ENCODE results near the gene SMARCAL1. TPM values are rescaled to one million over a fixed set of nuclear protein-coding genes. Genes with fewer than 3 reads are reported as not detected.

Gene SMARCAL1
- 9.0 and 10.7 TPM in 2 replicates for total RNA-seq (ENCODE audit: low replicate concordance)

DNA sequence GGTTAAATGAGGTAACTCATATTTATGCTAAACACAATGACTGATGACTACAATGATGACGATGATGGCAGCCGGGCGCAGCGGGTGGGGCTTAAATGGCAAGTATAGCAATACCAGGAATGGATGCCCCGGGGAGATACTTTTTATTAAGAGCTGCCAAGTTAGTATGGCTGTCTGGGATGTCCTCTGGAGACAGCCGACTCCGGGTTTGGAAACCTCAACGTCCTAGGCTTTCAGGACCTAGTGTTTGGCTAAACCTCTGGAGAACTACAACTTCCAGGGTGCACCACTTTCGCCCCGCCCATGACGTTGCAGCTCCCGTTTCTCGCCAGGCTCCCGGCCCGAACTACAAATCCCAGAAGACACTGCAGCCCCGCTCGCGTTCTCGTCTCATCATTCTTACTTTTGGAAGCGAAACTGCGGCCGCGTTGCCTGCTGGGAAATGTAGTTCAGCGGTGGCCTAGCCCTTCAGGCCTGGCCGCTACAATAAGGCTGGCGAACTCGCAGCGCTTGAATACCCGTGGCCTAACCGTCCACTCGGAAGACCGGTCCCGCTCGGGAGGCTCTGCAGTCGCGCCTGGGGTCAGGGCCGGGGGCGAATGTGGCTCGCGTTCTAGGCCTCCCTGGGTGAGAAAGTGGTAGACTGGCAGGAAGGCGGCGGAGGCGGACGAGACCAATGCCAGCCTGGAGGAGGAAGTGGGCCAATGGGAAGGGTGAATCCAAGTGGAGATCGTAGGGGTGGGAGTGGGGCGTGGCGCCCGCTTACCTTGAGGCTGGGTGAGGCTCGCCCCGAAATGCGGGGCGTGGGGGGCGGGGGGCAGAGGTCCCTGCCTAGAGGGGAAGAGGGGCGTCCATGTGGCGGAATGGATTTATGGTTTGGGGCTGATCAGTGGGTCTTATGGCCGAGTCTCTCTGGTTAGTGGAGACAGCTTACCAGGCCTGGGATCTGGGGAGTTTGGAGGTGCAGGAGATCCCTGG, at the start of gene SMARCAL1:
Gene SMARCAL1, plus strand, starts transcription at position 463 of the 978 bp plus-strand sequence. CDS start 2,221 bp downstream, outside the sequence.

DNA sequence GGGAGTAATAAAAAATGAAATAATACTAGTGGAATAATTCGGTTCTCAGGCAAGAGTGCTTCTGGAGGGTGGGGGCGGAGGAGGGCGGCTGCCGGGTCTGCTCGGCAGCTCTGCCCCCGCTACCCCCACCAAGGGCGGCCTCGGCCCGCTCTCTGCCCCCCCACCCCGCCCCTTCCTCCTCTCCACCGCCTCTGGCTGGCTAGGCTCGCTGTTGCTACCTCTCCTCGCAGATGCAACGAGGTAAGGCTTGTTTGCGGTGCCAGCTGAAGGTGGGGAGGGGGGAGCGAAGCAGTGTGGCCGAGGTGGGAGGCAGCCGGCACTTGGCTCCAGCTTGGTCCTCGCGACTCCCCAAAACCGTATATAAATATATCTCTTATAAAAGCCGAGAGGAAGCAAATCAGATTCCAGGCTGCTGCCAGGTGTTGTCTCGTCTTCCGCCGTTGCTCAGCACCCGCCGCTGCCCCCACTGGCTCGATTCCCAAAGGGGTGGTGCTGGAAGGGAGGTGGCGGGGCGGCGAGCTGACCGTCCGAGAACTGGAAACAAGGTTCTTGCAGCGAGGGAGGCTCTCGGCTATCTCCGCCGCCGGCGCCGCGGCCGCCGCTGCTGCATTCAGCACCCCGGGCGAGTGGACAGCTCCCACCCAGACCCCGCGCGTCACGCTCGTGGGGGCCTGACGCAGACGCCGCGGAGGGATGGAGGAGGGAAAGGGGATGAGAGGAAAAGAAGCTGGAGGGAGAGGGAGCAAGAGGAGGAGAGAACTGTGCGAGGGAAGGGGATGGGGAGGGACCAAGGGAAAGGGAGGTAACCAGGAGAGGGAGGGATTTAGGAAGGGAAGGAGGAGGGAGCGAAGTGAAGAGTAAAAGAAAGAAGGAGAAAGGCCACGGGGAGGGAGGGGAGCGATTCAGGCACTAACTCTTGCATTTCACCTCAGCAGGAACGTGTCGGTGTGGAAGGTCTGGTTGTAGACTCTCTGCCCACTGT, 40.3 kb upstream of the SMARCAL1 start, which contains the start of gene MARCHF4:
Gene MARCHF4, minus strand, starts transcription at position 763 of the 982 bp plus-strand sequence. CDS start 2,223 bp downstream, outside the sequence.

DNA sequence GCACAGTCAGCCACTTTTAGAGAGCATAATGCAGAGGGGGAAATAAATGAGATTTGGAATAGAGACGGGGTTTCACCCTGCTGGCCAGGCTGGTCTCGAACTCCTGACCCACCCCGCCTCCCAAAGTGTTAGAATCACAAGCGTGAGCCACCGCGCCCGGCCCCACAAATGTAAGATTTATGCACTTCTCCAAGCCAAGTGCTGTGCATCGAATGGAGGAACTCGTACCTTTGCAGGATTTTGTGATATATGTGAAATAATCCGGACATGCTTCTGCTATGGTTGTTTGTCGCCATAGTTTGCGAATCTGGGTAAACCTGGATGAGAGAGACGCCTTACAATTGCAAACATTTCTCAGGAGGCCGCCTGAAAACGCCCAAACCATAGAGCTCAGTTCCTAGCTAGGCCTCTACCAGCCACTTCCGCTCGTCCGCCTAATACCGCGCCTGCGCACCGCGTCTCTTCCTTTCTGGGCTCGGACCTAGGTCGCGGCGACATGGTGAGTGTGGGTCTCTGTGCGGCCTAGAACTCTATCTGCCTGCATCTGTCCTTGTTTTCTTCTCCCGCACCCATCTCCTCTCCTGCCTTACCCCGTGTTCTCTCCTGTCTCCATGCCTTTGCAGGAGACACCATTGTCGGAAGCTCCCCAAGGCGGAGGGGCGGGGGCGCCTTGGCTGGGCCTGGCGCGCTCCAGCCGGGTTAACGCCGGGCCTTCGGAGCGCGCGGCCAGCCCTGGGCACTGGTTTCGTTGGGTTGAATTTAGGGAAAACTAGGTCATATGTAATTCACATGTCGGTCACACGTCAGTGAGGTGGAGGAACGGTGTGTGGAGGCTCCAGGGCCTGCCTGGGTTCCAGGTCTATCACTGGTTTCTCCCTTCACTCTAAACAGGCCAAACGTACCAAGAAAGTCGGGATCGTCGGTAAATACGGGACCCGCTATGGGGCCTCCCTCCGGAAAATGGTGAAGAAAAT, 86.4 kb downstream of the SMARCAL1 start, which contains the start of gene RPL37A:
Gene RPL37A, plus strand, starts transcription at position 466 of the 974 bp plus-strand sequence. Its CDS starts 31 bp downstream, at position 497.

Other genes with a start within 250 kb of the SMARCAL1 start
- 0.12 and 2.9 TPM in 2 replicates for gene MARCHF4, start 40.0 kb upstream of the SMARCAL1 start, total RNA-seq (ENCODE audit: low replicate concordance)
- gene RPL37A, start 86.4 kb downstream of the SMARCAL1 start, total RNA-seq (ENCODE audit: low replicate concordance) = 4,741 and 4,838 TPM in 2 replicates
- gene IGFBP2, start 220.9 kb downstream of the SMARCAL1 start, total RNA-seq (ENCODE audit: low replicate concordance) = 42.0 and 195 TPM in 2 replicates